ENCODE measurements around the gene CGB2. TPM values are rescaled to one million over a fixed set of nuclear protein-coding genes. Genes with fewer than 3 reads are reported as not detected.

Gene CGB2
- total RNA-seq, 1 experiment from 2014 or later: not detected

DNA sequence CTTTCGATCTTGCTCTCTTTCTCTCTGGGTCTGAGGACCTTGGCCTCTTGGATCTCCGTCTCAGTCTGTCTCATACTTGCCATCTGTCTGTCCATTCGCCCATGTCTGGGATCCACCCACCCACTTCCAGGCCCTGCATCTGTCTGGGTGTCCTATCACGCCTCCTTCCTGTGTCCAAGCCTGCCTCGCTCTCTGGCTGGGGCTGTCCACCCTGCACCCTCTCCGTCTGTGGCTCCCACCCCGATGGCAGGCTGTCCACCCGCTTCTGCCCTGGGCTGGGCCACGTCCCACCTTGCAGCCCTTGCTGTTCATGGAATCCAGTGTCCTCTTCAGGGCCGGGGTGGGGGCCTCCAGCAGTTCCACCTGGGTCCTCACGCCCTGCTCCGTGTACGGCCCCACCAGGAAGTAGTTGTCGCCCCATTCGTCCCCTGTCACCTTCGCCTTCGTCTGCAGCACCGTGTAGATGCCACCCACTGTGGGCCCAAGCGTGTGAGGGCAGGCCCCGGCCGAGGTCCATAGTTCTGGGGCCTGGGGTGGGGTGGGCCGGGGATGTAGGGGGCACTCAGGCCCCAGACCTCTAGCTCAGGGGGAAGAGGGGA is 40.6 kb upstream of the CGB2 start:
- ChIA-PET POLR2A (no interaction called here), CTCF (interaction anchor here (1.6 to 2.9 kb wide), 2 partner anchors 28 to 107 kb away, joined by 5 to 51 read pairs; partner anchors contain the start of gene LHB)
- H3K4me1 Mint-ChIP-seq (ENCODE audit: low read depth, unreplicated experiment): peaks cover 32% of the 10 kb centered on the region
- H3K4me3 ChIP-seq (ENCODE audit: low read depth, low read length): no peak overlapping the region
- H3K27me3 ChIP-seq (replicated peaks; ENCODE audit: control insufficient read depth, insufficient read depth, low read length): no peaks in the 10 kb centered on the region
- no TSS peak for BruUV-seq (replicated peaks)
- H3K4me1 ChIP-seq: peaks cover 13% of the 10 kb centered on the region; the same call in 1 of the 2 replicates
- H3K27ac Mint-ChIP-seq (ENCODE audit: unreplicated experiment): peak overlapping the region; percentile 65
- H3K36me3 Mint-ChIP-seq (ENCODE audit: insufficient read depth, unreplicated experiment): peaks cover 71% of the 10 kb centered on the region
- peaks cover 5% of the 10 kb centered on the region; the same call in 1 of the 2 replicates for H3K36me3 ChIP-seq (ENCODE audit: control insufficient read depth, insufficient read depth, low read length)
- intact Hi-C loops (cut with micrococcal nuclease; ENCODE audit: unreplicated experiment): loop anchor here (5.0 to 10.0 kb wide), 2 partner anchors 81 to 234 kb away; partner anchors contain the start of gene KCNA7
- H3K9me3 Mint-ChIP-seq (ENCODE audit: unreplicated experiment): no peaks in the 10 kb centered on the region
- TF ChIP-seq, protein P1, sequence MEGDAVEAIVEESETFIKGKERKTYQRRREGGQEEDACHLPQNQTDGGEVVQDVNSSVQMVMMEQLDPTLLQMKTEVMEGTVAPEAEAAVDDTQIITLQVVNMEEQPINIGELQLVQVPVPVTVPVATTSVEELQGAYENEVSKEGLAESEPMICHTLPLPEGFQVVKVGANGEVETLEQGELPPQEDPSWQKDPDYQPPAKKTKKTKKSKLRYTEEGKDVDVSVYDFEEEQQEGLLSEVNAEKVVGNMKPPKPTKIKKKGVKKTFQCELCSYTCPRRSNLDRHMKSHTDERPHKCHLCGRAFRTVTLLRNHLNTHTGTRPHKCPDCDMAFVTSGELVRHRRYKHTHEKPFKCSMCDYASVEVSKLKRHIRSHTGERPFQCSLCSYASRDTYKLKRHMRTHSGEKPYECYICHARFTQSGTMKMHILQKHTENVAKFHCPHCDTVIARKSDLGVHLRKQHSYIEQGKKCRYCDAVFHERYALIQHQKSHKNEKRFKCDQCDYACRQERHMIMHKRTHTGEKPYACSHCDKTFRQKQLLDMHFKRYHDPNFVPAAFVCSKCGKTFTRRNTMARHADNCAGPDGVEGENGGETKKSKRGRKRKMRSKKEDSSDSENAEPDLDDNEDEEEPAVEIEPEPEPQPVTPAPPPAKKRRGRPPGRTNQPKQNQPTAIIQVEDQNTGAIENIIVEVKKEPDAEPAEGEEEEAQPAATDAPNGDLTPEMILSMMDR (IDR thresholded peaks at IDR 0.05; ENCODE audit: insufficient read depth in 1 of 2, low read depth in 1 of 2, low read length in 1 of 2, severe bottlenecking in 1 of 2, unreplicated experiment in 1 of 2): no peak
- DNase-seq: no peak
- H3K27me3 Mint-ChIP-seq (ENCODE audit: insufficient read depth, unreplicated experiment): no peaks in the 10 kb centered on the region
- peak overlapping the region; percentile 99 for H3K4me3 Mint-ChIP-seq (ENCODE audit: unreplicated experiment)
- H3K9me3 ChIP-seq: no peaks in the 10 kb centered on the region

DNA sequence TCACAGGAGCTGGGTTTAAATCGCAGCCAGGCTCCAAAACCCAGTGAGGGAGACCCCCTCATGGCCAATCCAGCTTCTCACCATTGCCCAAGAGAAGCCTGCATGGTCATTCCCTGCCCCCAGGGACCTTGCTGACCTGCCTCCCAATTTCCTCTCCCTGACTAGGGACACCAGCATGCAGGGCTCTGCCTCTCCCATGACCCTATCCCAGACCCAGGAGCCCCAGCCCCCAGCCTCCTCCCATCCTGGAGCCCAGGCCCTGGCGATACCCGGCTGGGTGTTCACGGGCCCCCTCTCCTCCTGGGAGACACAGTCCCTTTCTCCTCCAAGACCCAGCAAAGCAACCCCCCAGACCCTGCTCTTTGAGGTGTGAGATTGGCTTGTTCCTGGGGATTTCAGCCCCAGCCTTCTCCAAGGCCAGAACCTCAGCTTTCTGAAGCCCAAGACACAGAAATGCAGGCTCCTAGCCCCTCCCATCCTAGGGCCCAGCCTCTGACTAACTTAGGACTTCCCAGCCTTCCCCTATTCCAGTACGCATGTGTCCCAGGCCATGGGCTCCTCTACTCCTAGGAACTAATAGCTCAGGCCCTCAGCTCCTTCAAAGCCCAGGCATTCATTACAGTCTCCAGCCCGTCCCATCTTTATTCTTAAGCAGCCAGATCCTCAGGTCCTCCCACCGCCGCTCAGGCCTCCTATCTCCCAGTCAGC is 39.7 kb upstream of the CGB2 start:
- Histone ChIP-seq H3K4me3 (ENCODE audit: low read depth, low read length) (peak overlapping the region; percentile 77), H3K27me3 (replicated peaks; ENCODE audit: control insufficient read depth, insufficient read depth, low read length) (no peaks in the 10 kb centered on the region), H3K36me3 (ENCODE audit: control insufficient read depth, insufficient read depth, low read length) (peaks cover 4% of the 10 kb centered on the region; the same call in 1 of the 2 replicates), H3K4me1 (peaks cover 13% of the 10 kb centered on the region; the same call in 1 of the 2 replicates), H3K9me3 (no peaks in the 10 kb centered on the region)
- Mint-ChIP-seq H3K4me1 (ENCODE audit: low read depth, unreplicated experiment) (peaks cover 32% of the 10 kb centered on the region), H3K4me3 (ENCODE audit: unreplicated experiment) (peak overlapping the region; percentile 99), H3K27me3 (ENCODE audit: insufficient read depth, unreplicated experiment) (no peaks in the 10 kb centered on the region), H3K9me3 (ENCODE audit: unreplicated experiment) (no peaks in the 10 kb centered on the region), H3K27ac (ENCODE audit: unreplicated experiment) (peak overlapping the region; percentile 97), H3K36me3 (ENCODE audit: insufficient read depth, unreplicated experiment) (peaks cover 66% of the 10 kb centered on the region)
- peak; percentile 59 to 69 for DNase-seq
- BruUV-seq (replicated peaks): no TSS peak
- TF ChIP-seq, protein P1 (IDR thresholded peaks at IDR 0.05; ENCODE audit: insufficient read depth in 1 of 2, low read depth in 1 of 2, low read length in 1 of 2, severe bottlenecking in 1 of 2, unreplicated experiment in 1 of 2): no peak
- intact Hi-C loops (cut with micrococcal nuclease; ENCODE audit: unreplicated experiment): loop anchor here (2.0 to 10.0 kb wide), 4 partner anchors 29 to 233 kb away; partner anchors contain the start of genes CGB7 and KCNA7
- ChIA-PET CTCF (interaction anchor here (0.6 to 2.9 kb wide), 9 partner anchors 9 to 136 kb away, joined by 4 to 51 read pairs (median 6); partner anchors contain the start of gene LHB), POLR2A (interaction anchor here (1.0 to 2.5 kb wide), 3 partner anchors 9 to 92 kb away, joined by 3 to 14 read pairs (median 12); partner anchors contain the start of gene NUCB1)

DNA sequence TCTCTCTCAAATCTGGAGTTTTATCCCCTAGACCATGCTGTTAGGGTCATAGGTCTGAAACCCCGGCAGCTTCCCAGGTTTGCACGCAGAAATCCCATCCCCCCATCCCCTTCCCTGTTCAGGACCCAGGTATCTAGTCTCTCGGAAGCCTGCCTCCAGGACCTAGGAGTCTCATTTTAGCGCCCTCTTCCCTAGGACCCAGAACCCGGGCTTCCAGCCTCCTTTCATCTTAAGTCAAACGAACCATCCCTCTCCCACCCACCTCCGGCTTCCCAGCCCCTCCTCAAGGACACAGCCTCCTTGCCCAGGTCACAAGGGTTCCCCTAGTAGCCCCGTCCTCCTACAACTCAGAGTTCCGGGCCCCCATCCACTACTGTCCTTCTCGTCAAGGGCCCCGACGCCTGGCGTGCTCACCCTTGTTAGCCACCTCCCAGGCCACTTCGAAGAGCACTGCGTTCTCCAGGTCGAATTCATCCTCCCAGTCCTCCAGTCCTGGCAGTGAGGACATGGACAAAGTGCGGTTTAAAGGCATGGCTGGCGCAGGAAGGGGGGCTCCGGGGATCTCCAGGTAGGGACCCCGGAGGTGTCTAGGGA is 39.0 kb upstream of the CGB2 start:
- Mint-ChIP-seq H3K27me3 (ENCODE audit: insufficient read depth, unreplicated experiment) (no peaks in the 10 kb centered on the region), H3K27ac (ENCODE audit: unreplicated experiment) (peak overlapping the region; percentile 97), H3K4me1 (ENCODE audit: low read depth, unreplicated experiment) (peaks cover 32% of the 10 kb centered on the region), H3K36me3 (ENCODE audit: insufficient read depth, unreplicated experiment) (peaks cover 64% of the 10 kb centered on the region), H3K9me3 (ENCODE audit: unreplicated experiment) (no peaks in the 10 kb centered on the region), H3K4me3 (ENCODE audit: unreplicated experiment) (peak overlapping the region; percentile 99)
- Histone ChIP-seq H3K4me1 (peaks cover 13% of the 10 kb centered on the region; the same call in 1 of the 2 replicates), H3K4me3 (ENCODE audit: low read depth, low read length) (peak overlapping the region; percentile 77), H3K36me3 (ENCODE audit: control insufficient read depth, insufficient read depth, low read length) (peaks cover 2% of the 10 kb centered on the region; the same call in 1 of the 2 replicates), H3K9me3 (no peaks in the 10 kb centered on the region), H3K27me3 (replicated peaks; ENCODE audit: control insufficient read depth, insufficient read depth, low read length) (no peaks in the 10 kb centered on the region)
- DNase-seq: peak in 1 of 2 experiments; percentile 48
- intact Hi-C loops (cut with micrococcal nuclease; ENCODE audit: unreplicated experiment): loop anchor here (2.0 to 10.0 kb wide), 4 partner anchors 30 to 232 kb away; partner anchors contain the start of genes CGB7 and KCNA7
- BruUV-seq (replicated peaks): TSS peak; percentile 56
- CTCF ChIA-PET: interaction anchor here (0.6 to 2.9 kb wide), 32 partner anchors 10 to 683 kb away, joined by 3 to 51 read pairs (median 7); partner anchors contain the start of genes BAX, DHDH, LHB and NTF4
- TF ChIP-seq, protein P1 (IDR thresholded peaks at IDR 0.05; ENCODE audit: insufficient read depth in 1 of 2, low read depth in 1 of 2, low read length in 1 of 2, severe bottlenecking in 1 of 2, unreplicated experiment in 1 of 2): no peak
- POLR2A ChIA-PET: interaction anchor here (0.6 to 2.5 kb wide), 21 partner anchors 9 to 460 kb away, joined by 3 to 16 read pairs (median 8); partner anchors contain the start of genes ALDH16A1, CGB7, DHDH and FTL

All from Caco-2 (cell line).